NCI-H446 treated with DMSO at 0.1 percent for 48 hours (cell line): ENCODE measurements around the gene KIF9.
"Not testable (repeated sequence)": the region's sequence is repeated elsewhere in the genome, so short reads cannot be mapped to it uniquely, and the experiment has no call there.

Experiments
- DNase-seq: peaks from one replicate; lab custom pipeline; 2025; lab: John Stamatoyannopoulos, UW

Gene KIF9

GRCh38 chr3:47251085-47251484 is 31.5 kb downstream of the KIF9 start:
- DNase-seq, result not testable (repeated sequence)

GRCh38 chr3:47250309-47251060 is 32.1 kb downstream of the KIF9 start:
- DNase-seq, result no peak

GRCh38 chr3:47247131-47248064 is 35.2 kb downstream of the KIF9 start:
- no peak for DNase-seq

GRCh38 chr3:47245271-47245670 is 37.3 kb downstream of the KIF9 start:
- DNase-seq, result no peak

GRCh38 chr3:47244531-47245100 is 38.0 kb downstream of the KIF9 start:
- DNase-seq, result no peak

GRCh38 chr3:47243419-47244147 is 39.0 kb downstream of the KIF9 start:
- no peak for DNase-seq

GRCh38 chr3:47239929-47240328 is 42.7 kb downstream of the KIF9 start:
- no peak for DNase-seq

- DNase-seq, result no peak
These were observed 44.6 kb downstream of the KIF9 start for GRCh38 chr3:47238017-47238416.

GRCh38 chr3:47228088-47228487 is 54.5 kb downstream of the KIF9 start:
- no peak for DNase-seq

GRCh38 chr3:47227678-47228077 is 54.9 kb downstream of the KIF9 start:
- DNase-seq, result no peak

GRCh38 chr3:47225310-47225906 is 57.2 kb downstream of the KIF9 start:
- DNase-seq, result no peak

GRCh38 chr3:47223755-47224154 is 58.8 kb downstream of the KIF9 start:
- DNase-seq, result no peak

GRCh38 chr3:47221798-47222197 is 60.8 kb downstream of the KIF9 start:
- no peak for DNase-seq

GRCh38 chr3:47210863-47211405 is 71.7 kb downstream of the KIF9 start:
- DNase-seq, result no peak

- not testable (repeated sequence) for DNase-seq
These were observed 76.6 kb downstream of the KIF9 start for GRCh38 chr3:47206022-47206421.

- no peak for DNase-seq
These were observed 77.7 kb downstream of the KIF9 start for GRCh38 chr3:47204875-47205274.

GRCh38 chr3:47202542-47202941 is 80.1 kb downstream of the KIF9 start:
- DNase-seq, result no peak

GRCh38 chr3:47197287-47197686 is 85.3 kb downstream of the KIF9 start:
- no peak for DNase-seq

GRCh38 chr3:47194994-47195393 is 87.6 kb downstream of the KIF9 start:
- DNase-seq, result no peak

- DNase-seq, result no peak
These were observed 88.4 kb downstream of the KIF9 start for GRCh38 chr3:47193871-47194859.
